ENCODE results near the gene ARAP1.

ARAP1 gene

GRCh38 chr11:72657411-72658100 is 94.7 kb downstream of the ARAP1 start:
- no peak for DNase-seq
- no peak overlapping the region for H3K27ac ChIP-seq (ENCODE audit: low read length)
- no peak overlapping the region for H2AFZ ChIP-seq (ENCODE audit: low read length)
- no peaks in the 10 kb centered on the region for H3K36me3 ChIP-seq (replicated peaks; ENCODE audit: insufficient read depth, low read length)
- no peak overlapping the region for H3K4me3 ChIP-seq (ENCODE audit: low read length)
- no peaks in the 10 kb centered on the region for H3K9me3 ChIP-seq (replicated peaks; ENCODE audit: insufficient read depth, low read length)
- H3F3A ChIP-seq (ENCODE audit: insufficient read depth, low read length): no peaks in the 10 kb centered on the region
- no peaks in the 10 kb centered on the region for H4K20me1 ChIP-seq (ENCODE audit: insufficient read depth, low read length)
- peaks cover 42% of the 10 kb centered on the region for H3K27me3 ChIP-seq (replicated peaks; ENCODE audit: insufficient read depth, low read length)
- no peaks in the 10 kb centered on the region for H3K4me1 ChIP-seq (ENCODE audit: low read length)
- H3K9ac ChIP-seq (ENCODE audit: low read length): no peak overlapping the region
- H3K4me2 ChIP-seq (ENCODE audit: low read depth, low read length): no peak overlapping the region
- no peaks in the 10 kb centered on the region for H3K9me2 ChIP-seq (replicated peaks; ENCODE audit: insufficient read depth, low read length)
- H3K79me2 ChIP-seq (ENCODE audit: low read length): no peaks in the 10 kb centered on the region
- TF ChIP-seq EZH2 (optimal IDR thresholded peaks at IDR 0.05; ENCODE audit: low read depth, low read length) (no peak), CTCF (IDR thresholded peaks at IDR 0.05; ENCODE audit: low read length) (no peak), EZH2phosphoT487 (IDR thresholded peaks at IDR 0.05; ENCODE audit: low read length) (no peak)

DNA sequence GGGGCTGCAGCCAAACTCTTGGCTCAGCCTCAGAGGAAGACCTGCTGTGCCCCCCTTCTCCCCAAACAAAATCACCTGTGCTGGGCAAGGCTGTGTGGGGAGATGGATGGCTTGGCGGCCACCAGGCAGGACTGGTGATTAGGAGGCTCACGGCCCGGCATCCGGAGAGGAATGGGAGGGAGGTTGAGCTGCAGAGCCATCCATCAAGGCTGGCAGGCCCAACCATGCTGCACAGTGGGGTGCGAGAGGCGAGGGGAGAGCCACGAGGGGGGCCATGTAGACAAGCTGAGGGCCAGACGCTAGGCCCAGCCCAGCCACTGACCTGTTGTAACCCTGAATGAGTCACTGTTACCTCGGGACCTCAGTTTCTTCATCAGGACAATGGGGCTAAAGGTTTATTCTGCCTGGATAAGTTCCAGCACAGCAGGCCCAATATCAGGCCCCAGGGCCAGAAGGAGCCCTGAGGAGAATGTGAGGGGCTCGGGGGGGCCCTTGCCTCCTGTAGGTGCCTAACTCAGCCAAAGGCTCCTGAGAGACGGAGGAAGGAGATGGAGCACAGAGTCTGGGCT is 96.2 kb downstream of the ARAP1 start:
- H3K36me3 ChIP-seq (replicated peaks; ENCODE audit: insufficient read depth, low read length): no peaks in the 10 kb centered on the region
- H3K9me3 ChIP-seq (replicated peaks; ENCODE audit: insufficient read depth, low read length): no peaks in the 10 kb centered on the region
- TF ChIP-seq EZH2 (optimal IDR thresholded peaks at IDR 0.05; ENCODE audit: low read depth, low read length): no peak
- no peak for TF ChIP-seq EZH2phosphoT487 (IDR thresholded peaks at IDR 0.05; ENCODE audit: low read length)
- TF ChIP-seq CTCF (IDR thresholded peaks at IDR 0.05; ENCODE audit: low read length): no peak
- peaks cover 29% of the 10 kb centered on the region for H3K27me3 ChIP-seq (replicated peaks; ENCODE audit: insufficient read depth, low read length)
- H3K4me1 ChIP-seq (ENCODE audit: low read length): no peaks in the 10 kb centered on the region
- H3K9ac ChIP-seq (ENCODE audit: low read length): no peak overlapping the region
- H3K27ac ChIP-seq (ENCODE audit: low read length): no peak overlapping the region
- no peaks in the 10 kb centered on the region for H3K79me2 ChIP-seq (ENCODE audit: low read length)
- no peaks in the 10 kb centered on the region for H3K9me2 ChIP-seq (replicated peaks; ENCODE audit: insufficient read depth, low read length)
- H3K4me3 ChIP-seq (ENCODE audit: low read length): no peak overlapping the region
- H3K4me2 ChIP-seq (ENCODE audit: low read depth, low read length): no peak overlapping the region
- DNase-seq: no peak
- H2AFZ ChIP-seq (ENCODE audit: low read length): no peak overlapping the region
- H4K20me1 ChIP-seq (ENCODE audit: insufficient read depth, low read length): no peaks in the 10 kb centered on the region
- H3F3A ChIP-seq (ENCODE audit: insufficient read depth, low read length): no peaks in the 10 kb centered on the region

- no peaks in the 10 kb centered on the region for H3F3A ChIP-seq (ENCODE audit: insufficient read depth, low read length)
- no peak overlapping the region for H3K9ac ChIP-seq (ENCODE audit: low read length)
- DNase-seq: no peak
- peaks cover 22% of the 10 kb centered on the region for H3K27me3 ChIP-seq (replicated peaks; ENCODE audit: insufficient read depth, low read length)
- H3K4me2 ChIP-seq (ENCODE audit: low read depth, low read length): no peak overlapping the region
- TF ChIP-seq EZH2phosphoT487 (IDR thresholded peaks at IDR 0.05; ENCODE audit: low read length): no peak
- no peak for TF ChIP-seq CTCF (IDR thresholded peaks at IDR 0.05; ENCODE audit: low read length)
- TF ChIP-seq EZH2 (optimal IDR thresholded peaks at IDR 0.05; ENCODE audit: low read depth, low read length): no peak
- no peaks in the 10 kb centered on the region for H3K79me2 ChIP-seq (ENCODE audit: low read length)
- no peaks in the 10 kb centered on the region for H3K9me2 ChIP-seq (replicated peaks; ENCODE audit: insufficient read depth, low read length)
- no peaks in the 10 kb centered on the region for H3K9me3 ChIP-seq (replicated peaks; ENCODE audit: insufficient read depth, low read length)
- no peaks in the 10 kb centered on the region for H3K36me3 ChIP-seq (replicated peaks; ENCODE audit: insufficient read depth, low read length)
- H3K27ac ChIP-seq (ENCODE audit: low read length): no peak overlapping the region
- no peaks in the 10 kb centered on the region for H4K20me1 ChIP-seq (ENCODE audit: insufficient read depth, low read length)
- no peak overlapping the region for H2AFZ ChIP-seq (ENCODE audit: low read length)
- no peaks in the 10 kb centered on the region for H3K4me1 ChIP-seq (ENCODE audit: low read length)
- H3K4me3 ChIP-seq (ENCODE audit: low read length): no peak overlapping the region
Observed at GRCh38 chr11:72655014-72655413, 97.2 kb downstream of the ARAP1 start.
